ENCODE results near the gene SHROOM3. TPM values are rescaled to one million over a fixed set of nuclear protein-coding genes. Genes with fewer than 3 reads are reported as not detected.

The SHROOM3 gene
- total and polyA plus RNA-seq, 4 donors: 4.7 to 25.8 (median 8.7) TPM

DNA sequence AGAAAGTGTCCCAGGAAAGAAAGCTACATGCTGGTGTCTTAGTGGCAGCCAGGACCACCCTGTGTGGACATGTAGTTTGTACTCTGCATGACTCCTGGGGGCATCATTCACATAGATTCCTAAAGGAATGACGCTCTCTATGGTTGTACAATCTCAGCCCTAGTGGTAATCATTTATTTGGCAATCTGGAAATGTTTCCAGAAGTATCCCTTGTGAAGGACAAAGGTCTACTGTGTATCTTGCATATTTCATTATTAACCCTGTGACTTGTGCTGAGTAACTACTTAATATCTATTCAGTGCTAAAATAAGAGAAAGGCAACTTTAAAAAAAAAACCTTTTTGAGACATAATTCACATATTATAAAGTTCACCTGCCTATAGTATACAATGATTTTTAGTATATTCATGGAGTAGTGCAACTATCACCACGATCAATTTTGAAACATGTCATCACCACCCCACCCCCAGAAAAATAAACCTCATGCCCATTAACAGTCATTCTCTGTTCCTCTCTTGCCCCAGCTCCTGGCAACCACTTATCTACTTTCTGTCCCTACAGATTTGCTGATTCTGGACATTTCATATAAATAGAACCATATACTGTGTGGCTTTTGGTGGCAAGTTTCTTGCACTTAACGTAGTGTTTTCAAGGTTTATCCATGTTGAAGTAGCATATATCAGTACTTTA is 51.7 kb downstream of the SHROOM3 start (continued):
- TF ChIP-seq, protein P1, sequence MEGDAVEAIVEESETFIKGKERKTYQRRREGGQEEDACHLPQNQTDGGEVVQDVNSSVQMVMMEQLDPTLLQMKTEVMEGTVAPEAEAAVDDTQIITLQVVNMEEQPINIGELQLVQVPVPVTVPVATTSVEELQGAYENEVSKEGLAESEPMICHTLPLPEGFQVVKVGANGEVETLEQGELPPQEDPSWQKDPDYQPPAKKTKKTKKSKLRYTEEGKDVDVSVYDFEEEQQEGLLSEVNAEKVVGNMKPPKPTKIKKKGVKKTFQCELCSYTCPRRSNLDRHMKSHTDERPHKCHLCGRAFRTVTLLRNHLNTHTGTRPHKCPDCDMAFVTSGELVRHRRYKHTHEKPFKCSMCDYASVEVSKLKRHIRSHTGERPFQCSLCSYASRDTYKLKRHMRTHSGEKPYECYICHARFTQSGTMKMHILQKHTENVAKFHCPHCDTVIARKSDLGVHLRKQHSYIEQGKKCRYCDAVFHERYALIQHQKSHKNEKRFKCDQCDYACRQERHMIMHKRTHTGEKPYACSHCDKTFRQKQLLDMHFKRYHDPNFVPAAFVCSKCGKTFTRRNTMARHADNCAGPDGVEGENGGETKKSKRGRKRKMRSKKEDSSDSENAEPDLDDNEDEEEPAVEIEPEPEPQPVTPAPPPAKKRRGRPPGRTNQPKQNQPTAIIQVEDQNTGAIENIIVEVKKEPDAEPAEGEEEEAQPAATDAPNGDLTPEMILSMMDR (IDR thresholded peaks at IDR 0.05; ENCODE audit: low read depth, low read length, missing input control): no peak
- TF ChIP-seq FOXA2 (IDR thresholded peaks at IDR 0.05): no peak
- TF ChIP-seq, protein P2, sequence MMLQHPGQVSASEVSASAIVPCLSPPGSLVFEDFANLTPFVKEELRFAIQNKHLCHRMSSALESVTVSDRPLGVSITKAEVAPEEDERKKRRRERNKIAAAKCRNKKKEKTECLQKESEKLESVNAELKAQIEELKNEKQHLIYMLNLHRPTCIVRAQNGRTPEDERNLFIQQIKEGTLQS (IDR thresholded peaks at IDR 0.05): peak; percentile 84
- peak in 1 of 2 donors; percentile 39 for TF ChIP-seq RAD21 (IDR thresholded peaks at IDR 0.05)
- peak; percentile 59 for TF ChIP-seq YY1 (IDR thresholded peaks at IDR 0.05)
- TF ChIP-seq TAF1 (conservative IDR thresholded peaks at IDR 0.05): peak; percentile 17

DNA sequence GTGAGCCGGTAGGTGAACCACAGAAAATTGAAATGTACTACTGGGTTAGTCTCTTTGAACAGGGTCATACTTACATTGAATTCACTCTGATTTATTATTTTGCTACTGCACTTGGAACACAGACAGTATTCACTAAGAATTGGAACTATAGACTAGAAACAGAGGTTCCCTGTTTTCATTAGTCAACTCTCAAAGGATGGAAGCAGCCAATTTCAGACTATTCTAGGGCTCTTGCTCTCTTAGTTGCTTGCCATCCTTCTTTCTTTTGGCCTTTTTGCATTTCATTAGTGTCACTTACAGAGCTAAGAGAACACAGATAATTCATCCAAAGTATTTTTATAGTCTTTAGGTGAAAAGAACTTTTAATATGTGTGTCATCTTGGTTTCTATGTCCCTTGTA is 52.6 kb downstream of the SHROOM3 start:
- H3K36me3 ChIP-seq (ENCODE audit: control insufficient read depth in 4 of 4, insufficient read depth in 3 of 4, low read depth in 1 of 4, low read length in 3 of 4): no peaks in the 10 kb centered on the region
- TF ChIP-seq RAD21 (IDR thresholded peaks at IDR 0.05): no peak
- TF ChIP-seq, protein P3, sequence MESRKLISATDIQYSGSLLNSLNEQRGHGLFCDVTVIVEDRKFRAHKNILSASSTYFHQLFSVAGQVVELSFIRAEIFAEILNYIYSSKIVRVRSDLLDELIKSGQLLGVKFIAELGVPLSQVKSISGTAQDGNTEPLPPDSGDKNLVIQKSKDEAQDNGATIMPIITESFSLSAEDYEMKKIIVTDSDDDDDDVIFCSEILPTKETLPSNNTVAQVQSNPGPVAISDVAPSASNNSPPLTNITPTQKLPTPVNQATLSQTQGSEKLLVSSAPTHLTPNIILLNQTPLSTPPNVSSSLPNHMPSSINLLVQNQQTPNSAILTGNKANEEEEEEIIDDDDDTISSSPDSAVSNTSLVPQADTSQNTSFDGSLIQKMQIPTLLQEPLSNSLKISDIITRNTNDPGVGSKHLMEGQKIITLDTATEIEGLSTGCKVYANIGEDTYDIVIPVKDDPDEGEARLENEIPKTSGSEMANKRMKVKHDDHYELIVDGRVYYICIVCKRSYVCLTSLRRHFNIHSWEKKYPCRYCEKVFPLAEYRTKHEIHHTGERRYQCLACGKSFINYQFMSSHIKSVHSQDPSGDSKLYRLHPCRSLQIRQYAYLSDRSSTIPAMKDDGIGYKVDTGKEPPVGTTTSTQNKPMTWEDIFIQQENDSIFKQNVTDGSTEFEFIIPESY (IDR thresholded peaks at IDR 0.05): no peak
- TF ChIP-seq EGR1 (IDR thresholded peaks at IDR 0.05; ENCODE audit: low read depth in 2 of 2): no peak
- no peak for TF ChIP-seq FOXA2 (IDR thresholded peaks at IDR 0.05)
- no peak for TF ChIP-seq SP1 (IDR thresholded peaks at IDR 0.05)
- TF ChIP-seq, protein P1 (IDR thresholded peaks at IDR 0.05; ENCODE audit: low read depth, low read length, missing input control): no peak
- no peak for TF ChIP-seq TAF1 (conservative IDR thresholded peaks at IDR 0.05)
- no peak for TF ChIP-seq HNF4G (IDR thresholded peaks at IDR 0.05)
- no peak for TF ChIP-seq NR2F2 (IDR thresholded peaks at IDR 0.05)
- TF ChIP-seq, protein P4, sequence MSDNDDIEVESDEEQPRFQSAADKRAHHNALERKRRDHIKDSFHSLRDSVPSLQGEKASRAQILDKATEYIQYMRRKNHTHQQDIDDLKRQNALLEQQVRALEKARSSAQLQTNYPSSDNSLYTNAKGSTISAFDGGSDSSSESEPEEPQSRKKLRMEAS (IDR thresholded peaks at IDR 0.05): no peak
- no peak for TF ChIP-seq JUND (IDR thresholded peaks at IDR 0.05)
- no peak for TF ChIP-seq GABPA (IDR thresholded peaks at IDR 0.05 in 1 of 2, conservative IDR thresholded peaks at IDR 0.05 in 1 of 2)
- no peak for TF ChIP-seq HNF4A (conservative IDR thresholded peaks at IDR 0.05)
- no peak for TF ChIP-seq RXRA (IDR thresholded peaks at IDR 0.05)
- no peaks in the 10 kb centered on the region for H3K27me3 ChIP-seq (ENCODE audit: control insufficient read depth in 4 of 4, insufficient read depth in 4 of 4, low read length in 3 of 4)
- no peak for DNase-seq (ENCODE audit: low spot score)
- no peak overlapping the region for H3K4me3 ChIP-seq (ENCODE audit: low read depth in 1 of 3, low read length in 3 of 3)
- no peaks in the 10 kb centered on the region for H3K9me3 ChIP-seq (ENCODE audit: control insufficient read depth in 4 of 4, low read length in 3 of 4)
- peaks cover 0 to 47% (median 30%) of the 10 kb centered on the region in 4 donors for H3K4me1 ChIP-seq (ENCODE audit: control insufficient read depth in 4 of 4, insufficient read depth in 4 of 4, low read length in 3 of 4)
- H3K27ac ChIP-seq (ENCODE audit: low read depth in 1 of 2, low read length in 2 of 2): peak overlapping the region; percentile 79 to 80
- no peak overlapping the region for H3K9ac ChIP-seq (ENCODE audit: low read depth in 1 of 2, low read length in 2 of 2)
- 93% methylated on average over 1 of the region's 1 CpG for WGBS

All from liver (tissue), 9 donors.